Stimulated activated CD4-positive, alpha-beta T cell treated with anti-CD3 and anti-CD28 coated beads, Interleukin-12 subunit alpha, Interleukin-12 subunit beta, amount 100 ng/mL, for 4 hours (primary cell): ENCODE data around the gene DLST.
A peak's percentile ranks its signal among the peaks of the same experiment; 100 is the strongest.

ENCODE experiments used
- DNase-seq: peaks from one replicate; pipeline ENCODE4 v3.0.0-alpha.2; 2020

The DLST gene

DNA sequence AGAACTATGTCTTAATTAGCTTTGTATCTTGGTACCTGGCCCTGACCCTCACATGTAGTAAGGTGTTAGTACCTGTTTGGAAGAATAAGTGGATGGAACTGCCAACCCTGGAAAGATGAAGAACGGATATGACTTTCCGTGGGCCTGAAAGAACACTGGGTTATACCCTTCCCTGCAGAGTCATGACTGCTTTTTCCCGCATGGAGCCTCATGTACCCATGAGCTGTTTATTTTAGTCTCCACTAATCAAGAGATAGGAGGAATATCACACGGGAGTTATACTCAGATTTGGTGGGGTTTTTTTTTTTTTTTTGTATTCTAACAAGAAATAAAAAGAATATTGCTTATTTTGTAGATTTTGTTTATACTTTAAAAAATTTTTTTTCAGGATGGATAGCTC lies 15.9 kb downstream of the DLST start:
- DNase-seq = no peak

DNA sequence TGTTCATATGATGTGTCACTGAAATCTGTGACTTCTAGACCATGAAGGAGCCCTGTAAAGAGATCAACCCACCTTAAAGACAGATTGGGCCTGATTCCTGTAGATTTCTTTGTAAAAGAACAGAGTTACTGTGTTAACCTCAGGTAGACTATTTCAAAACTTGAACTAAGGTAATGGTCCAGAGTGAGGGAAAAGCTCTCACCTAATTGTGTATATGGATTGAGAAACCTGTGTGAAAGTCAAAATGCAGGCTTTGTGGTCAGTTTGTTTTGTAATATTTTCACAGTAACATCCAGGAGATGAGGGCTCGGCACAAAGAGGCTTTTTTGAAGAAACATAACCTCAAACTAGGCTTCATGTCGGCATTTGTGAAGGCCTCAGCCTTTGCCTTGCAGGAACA lies 16.4 kb downstream of the DLST start:
- DNase-seq = no peak

DNA sequence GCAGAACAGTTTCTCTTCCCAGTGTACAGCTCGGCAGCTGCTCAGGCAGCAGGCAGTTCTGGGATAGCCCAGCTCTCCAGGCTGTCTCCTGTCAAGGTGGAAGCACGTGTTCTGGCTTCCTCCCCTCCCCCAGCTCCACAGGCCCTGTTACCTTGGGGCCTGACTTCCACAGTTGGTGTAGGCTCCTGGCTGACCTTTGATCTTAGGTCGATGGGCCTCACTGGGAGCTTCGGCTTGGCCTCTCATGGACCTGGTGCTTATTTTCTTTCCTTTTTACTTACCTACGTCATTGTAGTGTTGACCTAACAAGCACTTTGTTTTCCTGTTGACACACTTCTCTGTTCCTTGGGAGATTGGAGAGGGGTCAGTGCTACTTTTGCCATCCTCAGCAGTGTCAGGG lies 17.0 kb downstream of the DLST start:
- no peak for DNase-seq

DNA sequence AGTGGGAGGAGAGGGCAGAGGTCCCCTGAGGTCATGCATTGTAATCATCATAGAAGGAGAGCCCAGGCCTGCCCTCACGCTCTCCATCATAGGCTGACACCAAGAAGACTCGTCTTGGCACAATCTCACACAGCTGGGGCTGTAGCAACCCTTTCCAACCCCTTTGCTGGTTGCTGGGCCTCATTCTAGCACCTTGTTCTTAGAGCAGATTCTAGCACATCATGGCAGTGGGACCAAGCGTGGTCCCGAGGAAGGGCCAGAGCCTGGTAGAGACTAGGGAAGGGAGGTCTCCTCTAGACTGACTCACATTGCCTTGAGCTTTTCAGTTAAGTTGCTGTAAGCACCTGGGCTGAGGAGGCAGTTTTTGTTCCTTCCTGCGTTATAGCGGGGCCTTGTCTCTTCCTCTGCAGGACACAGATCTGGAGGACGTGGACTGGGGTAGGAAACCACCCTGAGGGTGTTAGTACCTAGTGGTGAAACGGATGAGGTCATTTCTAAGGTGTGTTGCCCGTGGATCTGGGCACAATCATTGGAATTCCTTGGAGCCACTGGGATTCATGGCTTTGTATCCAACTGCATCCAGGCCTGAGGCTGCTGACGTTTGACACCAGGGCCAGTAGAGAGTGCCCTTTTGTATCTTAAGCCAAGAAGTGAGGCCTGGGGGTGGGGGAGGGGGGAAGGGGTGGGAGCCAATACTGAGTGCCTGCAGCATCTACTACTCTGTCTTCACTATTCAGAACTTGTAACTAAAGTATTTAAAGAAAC lies 21.4 kb downstream of the DLST start:
- no peak for DNase-seq

DNA sequence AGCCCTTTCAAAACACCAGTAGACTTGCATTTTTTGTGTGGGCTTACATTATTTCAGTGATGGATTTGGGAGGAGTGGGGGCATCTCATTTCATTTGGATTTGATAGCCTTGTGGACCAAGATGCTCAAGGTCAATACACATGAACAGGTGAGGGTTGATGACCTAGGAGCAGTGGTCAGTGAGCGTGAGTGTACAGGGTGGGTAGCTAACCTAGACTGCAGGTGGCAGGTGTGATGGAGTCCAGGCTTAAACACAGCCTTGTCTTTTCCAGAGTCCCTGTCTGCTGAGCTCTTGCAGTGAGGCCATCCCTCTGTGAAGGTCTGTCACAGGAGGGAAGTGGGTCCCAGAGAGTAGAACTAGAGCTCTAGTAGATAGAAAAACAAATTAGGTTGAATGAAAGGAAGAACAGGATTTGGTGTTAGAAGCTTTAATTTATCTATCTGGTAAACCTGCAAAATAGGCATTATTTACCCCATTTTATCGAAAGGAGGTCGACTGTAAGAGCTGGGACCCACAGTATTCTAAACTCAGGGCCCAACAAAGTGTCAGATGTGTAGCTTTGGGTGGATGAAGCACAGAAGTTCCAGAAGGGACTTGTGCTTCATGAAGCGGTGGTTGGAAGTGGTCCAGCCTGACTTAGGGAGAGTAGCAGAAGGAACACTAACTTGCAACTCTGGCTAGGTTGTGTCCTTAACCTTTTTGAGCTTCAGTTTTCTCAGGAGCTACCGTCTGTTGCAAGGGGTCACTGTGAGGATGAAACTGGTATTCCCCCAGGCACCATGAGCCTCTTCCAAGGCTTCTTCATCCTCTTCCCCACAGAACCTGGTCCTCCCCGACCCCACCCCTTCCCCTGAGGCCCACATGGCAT lies 23.2 kb downstream of the DLST start:
- DNase-seq = no peak

DNA sequence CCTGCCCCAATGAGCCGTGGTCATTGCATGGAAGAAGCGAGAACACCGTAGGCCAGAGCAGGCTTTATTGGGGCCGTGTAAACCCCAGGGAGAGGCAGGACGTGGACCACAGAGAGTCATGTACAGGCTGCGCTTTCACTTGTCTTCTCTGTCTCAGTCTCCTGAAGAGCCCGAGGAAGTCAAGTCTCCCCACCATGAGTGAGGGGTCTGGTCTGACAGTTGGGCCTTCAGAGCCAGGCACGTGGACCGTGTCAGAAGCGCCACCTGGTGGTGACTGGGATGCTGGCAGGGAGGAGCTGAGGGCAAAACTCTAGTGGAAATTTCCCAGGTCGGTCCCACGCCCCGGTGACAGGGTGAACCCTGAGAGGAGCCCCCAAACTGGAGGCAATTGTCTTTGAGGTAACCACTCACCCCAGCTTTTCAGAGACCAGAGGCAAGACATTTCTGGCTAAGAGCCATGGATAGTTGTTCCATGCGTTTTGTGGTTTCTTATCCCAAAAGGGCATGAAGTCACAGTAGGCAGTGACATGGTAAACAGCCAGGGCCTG lies 24.0 kb downstream of the DLST start:
- peak; percentile 82 for DNase-seq

DNA sequence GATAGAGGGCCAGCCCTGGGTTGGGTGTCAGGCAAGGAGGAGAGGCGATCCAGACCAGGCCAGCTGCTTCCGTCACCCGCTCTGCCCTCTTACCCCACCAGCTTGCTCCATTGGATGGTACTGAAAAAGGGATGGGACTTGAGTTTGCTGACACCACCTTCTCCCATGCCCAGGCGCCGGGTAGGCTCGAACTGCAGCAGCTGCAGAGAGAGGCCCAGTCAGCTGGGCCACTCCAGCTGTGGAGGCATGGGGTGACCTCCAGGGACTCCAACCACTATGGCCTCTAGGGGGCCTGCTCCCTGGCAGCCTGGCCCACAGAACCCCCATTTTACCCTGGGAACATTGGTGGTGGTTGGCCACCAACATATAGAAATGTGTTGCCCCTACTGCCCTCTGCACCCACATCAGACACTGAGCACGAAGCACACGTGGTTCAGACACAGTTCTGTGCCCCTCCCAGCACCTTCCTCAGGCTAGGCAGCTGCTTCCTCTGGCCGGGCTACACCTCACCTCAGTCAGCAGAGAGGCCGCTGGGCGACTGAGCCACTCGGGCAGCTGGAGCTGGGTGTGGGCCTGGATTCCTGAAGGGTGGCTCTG lies 25.3 kb downstream of the DLST start:
- DNase-seq = no peak

DNA sequence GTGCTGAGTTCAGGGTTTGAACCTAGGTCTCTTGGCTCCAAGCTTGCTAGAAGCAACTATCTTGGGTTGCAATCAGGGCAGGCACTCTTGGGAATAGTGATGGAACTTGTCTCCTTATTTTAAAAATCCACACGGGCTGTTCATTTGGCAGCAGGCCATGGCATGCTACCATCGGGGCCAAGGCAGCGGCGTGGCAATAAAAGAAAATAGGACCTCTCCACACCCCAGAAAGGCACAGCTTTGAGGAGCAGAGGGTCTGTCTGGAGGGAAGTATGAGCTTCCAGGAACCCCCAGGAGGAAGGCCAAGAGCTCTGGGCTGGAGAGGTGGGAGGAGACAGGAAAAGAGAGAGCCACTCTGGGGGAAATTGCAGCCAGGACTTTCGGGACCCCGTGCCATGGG lies 26.0 kb downstream of the DLST start:
- DNase-seq = no peak

DNA sequence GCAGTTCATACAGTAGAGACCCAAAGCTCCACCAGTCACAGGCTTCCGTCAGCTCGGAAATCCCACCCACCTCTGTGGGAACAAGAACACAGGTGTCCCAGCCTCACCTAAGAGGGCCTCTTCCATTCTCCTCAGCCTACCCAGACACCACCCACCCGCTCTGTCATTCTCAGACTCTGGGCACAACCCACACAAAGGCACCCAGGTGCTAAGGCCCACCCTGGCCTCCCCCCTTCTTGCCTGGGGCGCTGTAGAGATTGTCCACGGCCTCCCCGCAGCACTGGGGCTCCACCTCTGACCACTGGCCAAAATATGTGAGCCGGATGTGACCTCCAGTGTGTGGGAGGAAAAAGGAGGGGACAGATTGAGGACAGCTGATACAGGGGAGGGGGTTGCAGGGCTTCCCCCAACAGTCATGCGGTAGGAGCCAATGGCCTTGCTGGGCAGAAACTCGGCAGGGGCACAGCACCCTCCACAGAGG lies 27.2 kb downstream of the DLST start:
- DNase-seq = no peak

DNA sequence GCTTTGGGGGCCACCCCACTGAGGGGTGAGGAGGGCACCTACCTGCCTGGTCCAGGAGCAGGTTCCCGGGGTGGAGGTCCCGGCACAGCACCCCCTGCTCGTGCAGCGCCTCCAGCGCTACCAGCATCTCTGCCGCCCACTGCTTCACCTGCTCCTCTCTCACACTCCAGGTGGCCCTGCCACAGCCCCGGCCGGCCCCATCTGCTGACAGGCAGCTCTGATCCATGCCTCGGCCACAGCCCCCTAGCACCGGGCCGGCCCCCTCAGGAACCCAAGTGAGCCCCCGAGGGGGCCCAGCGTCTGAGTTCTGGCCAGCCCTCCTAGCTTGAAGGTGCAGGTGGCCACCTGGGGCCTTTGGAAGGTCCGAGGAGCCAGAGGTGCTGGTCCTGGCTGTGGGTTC lies 27.8 kb downstream of the DLST start:
- DNase-seq = no peak

DNA sequence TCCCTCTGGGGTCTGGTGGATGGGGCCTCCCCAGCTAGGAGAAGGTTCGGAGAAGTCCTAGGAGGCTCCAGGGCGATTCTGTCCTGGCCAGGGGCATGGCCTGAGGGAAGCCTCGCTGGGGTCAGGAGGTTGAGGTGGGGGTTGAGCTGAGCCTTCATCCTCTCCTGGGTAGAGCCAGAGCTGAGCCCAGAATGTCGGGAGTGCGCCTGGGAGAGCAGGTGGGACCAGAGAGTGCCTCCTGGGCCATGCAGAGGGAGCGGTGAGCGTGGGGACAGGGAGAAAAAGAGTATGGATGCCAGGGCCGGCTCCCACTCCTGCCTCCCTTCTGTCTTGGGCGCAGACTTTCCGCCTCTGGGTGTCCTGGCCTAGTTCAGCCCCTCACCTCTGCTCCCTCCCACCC lies 28.2 kb downstream of the DLST start:
- no peak for DNase-seq

DNA sequence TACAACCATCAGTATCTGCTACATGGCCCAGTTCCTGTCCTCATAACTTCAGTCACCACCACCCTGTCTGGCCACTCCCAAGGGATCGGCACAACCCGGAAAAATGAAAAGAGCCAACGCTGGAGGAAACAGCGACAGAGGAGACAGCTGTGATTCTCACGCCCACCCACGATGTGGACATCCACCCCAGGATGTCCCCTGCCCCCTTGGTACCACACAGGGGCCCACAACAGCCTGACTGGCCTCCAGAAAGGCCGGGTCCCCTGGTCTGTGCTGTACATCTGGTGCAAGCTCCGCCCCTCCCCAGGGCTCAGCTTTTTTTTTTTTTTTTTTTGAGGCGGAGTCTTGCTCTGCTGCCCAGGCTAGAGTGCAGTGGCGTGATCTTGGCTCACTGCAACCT lies 28.8 kb downstream of the DLST start:
- DNase-seq = no peak

DNA sequence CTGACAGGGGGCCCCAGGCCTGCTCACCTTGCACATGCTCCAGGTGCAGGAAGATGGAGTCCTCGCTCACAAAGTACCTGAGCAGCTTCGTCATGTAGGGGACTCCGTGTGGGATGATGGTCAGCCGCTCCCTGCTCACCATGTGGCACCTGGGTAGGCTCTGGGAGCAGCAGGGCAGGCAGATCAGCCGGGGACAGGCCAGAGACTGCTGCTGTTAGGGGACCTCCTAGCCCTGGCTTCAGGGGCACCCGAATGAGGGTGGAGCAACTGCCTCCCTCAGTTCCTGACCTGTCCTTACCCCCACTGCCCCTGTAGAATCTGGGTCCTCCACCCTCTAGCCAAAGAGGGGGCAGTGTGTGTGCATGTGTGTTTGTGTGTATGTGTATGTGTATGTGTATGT lies 29.5 kb downstream of the DLST start:
- DNase-seq = no peak

DNA sequence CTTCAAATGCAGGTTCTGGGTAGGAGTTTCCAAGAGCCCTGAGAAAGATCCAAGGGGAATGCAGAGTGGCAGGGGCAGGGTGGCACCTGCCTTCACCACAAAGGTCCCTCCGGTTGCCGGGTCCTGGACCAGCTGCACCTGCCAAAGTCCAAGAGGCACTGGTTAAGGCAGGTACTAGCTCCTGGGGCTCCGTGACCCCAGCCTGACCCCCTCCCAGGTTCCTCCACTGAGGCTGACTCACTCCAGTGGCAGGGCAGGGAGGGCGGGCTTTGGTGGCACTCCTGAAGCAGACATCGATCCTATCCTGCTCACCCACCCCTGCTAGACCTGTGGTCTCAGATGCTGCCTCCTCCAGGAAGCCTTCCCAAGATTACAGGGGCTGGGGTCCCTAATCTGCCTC lies 30.0 kb downstream of the DLST start:
- DNase-seq = no peak

DNA sequence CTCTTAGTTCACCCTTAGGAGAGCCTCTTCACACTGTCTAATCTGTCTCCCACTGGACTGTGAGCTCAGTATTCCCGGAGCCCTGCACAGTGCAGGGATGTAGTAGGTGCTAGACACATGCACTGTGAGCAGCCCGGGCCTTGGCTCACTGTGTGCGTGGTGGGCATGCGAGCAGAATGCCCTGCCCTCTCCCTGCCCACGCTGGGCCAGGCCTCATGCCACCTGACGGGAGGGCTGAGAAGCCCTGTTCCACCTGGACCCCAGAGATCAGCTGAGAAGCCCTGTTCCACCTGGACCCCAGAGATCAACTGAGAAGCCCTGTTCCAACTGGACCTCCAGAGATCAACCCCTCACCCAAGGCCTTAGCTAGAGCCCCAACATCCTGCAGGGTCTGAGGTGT lies 30.4 kb downstream of the DLST start:
- no peak for DNase-seq

DNA sequence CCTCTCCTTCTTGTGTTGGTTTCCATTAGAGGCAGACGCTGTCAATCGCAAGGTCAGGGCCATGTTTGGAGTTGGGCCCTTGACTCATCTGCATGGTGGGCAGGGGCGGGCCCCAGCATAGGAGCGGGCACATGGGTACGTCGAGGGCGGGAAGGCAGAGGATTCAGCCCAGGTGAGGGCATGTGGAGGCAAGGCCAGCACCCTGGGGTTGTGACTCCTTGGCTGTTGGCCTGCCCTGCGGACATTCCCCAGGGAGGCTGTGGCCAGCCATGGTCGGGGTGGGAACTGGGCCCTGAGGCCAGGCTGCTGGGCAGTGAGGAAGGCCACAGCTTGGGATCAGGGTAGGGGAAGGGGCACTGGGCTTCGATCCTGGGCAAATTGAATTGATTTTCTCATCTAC lies 31.1 kb downstream of the DLST start:
- no peak for DNase-seq

DNA sequence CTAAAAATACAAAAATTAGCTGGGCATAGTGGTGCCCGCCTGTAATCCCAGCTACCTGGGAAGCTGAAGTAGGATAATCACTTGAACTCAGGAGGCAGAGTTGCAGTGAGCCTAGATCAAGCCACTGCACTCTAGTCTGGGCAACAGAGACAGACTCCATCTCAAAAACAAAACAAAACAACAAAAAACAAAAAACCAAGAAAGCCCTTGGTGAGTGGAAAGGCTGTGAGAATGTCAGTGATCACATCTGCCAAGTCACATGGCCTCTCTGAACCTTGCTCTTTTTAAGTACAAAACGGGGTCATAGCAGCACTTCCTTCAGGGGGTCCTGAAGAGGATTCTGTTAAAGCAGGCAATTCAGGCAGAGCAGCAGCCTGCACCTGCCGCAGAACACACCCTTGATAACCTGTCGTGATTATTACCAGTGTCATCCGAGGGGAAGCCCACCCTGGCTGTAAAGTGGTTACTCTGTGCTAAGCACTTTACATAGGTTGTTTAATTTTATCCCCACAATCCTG lies 31.7 kb downstream of the DLST start:
- no peak for DNase-seq

DNA sequence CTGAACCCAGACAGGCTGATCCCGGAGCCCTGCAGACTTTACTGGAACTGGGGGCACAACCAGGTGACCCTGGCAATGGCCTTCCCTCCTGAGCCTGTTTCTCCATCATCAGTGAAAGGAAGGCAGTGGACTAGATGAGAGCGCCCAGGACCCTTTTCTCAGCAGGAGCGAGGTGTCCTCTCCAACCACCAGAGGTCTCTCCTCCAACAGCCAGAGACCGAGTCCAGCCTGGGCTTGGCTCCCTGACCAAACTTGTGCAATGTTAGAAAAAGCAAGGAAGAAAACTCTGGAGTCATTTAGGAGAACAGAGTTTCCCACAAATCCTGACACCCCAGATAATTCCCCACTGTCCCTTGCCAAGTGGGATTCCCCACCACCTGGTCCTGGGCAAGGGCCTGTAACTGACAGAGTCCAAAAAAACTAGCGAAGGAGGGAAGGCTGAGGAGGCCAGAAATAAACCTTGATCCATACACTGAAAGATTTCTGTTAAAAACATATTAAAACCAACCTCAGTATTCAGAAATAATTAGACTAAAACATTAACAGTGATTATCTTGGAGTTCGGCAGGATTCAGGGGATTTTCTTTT lies 32.4 kb downstream of the DLST start:
- no peak for DNase-seq

DNA sequence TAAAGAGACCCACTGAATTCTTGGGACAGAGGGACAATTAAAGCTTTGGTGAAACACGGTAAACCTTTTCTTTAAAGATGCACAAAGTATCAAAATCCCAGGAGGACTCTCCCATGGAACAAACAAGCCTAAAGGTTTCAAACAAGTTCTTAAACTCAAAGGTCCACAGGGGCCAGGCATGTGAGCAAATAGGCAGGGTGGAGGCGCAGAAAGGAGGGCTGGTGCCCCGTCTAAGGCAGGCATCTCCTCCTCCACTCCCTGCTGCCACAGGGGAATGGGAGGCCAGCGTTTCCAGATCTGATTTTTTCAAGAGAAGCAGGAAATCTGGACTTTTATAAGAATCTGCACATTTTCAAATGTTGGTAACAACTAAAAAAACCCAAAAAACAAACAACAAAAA lies 33.7 kb downstream of the DLST start:
- no peak for DNase-seq

DNA sequence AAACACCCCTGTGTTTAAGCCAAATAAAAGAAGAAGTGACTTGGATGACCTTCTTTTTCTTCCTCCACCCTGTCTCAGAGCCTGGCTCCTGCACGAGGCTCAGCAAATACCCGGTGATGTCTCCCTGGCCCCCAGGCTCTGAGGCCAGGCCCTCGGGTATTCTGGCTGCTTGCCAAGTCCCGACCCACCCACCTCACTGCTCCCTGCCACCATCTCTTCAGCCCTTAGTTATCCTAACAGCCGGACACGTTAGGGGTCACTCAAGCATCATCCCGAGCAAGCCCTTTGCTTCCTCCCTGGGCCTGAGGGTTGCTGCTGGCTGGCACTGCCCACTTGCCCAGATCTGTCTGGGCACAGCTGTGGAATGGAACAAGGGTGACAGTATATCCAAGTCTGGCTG lies 34.1 kb downstream of the DLST start:
- no peak for DNase-seq

DNA sequence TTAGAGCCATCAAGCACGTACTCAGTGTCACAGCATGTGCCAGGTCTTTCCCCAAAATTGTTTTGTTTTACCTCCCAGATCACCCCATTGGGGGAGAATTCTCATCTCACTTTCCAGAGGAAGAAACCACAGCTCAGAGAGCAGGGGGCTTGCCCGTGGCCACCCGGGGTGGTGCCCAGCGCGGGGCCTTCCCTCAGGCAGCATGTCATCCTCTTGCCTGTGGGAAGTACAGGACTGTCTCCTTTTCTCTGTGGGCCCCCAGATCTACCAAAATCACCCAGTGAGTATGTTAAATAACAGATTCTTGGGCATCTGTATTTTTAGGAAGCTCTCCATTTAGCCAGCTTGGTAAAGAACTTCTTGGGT lies 35.4 kb downstream of the DLST start:
- DNase-seq = no peak

DNA sequence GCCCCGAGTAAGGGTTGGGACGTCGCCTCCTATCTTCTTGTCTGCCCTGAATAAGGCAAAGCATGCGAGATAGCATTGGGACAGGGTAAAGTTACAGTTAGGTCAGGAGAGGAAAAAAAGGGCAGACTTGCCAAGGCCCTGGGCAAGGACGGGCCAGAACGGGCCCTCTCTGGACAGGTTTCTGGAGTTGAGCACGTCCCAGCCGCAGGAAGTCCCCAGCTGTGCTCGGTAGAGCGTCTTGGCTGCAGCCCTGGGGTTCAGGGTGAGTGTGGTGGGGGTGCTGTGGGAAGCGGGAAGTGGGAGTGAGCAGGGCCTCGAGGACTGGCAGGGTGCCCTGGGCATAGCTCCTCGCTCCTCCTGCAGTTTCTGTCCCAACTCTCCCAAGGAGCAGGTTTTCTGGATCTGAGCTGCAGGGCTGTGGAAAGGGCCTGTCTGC lies 35.9 kb downstream of the DLST start:
- DNase-seq = no peak

DNA sequence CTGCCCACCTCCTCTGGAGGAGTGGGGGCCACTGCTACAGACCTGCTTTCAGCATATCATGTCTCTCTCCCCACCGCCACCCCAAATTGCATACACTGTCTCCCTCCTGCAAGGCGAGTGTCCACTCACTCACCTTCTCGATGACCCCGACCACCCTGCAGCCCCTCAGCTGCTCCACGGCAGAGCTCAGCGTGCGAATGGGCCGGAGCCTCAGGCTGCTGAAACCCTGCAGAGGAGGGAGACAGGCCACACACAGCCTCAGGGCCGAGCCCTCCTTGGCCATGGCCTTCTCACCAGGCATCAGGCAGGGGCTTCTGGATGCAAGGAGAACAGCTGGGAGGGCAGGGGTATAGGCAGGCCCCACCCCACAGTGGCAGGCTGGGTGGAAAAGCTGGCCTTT lies 36.7 kb downstream of the DLST start:
- DNase-seq = no peak
